Endothelial cell (in vitro differentiated cells): Measurements from ENCODE around the gene TPSAB1. TPM values are rescaled to one million over a fixed set of nuclear protein-coding genes. Genes with fewer than 3 reads are reported as not detected.

Experiments used
- DNase-seq: peaks from one replicate; pipeline ENCODE4 v3.0.0; 2021; ENCODE audit warnings: low spot score
- H3K27ac Mint-ChIP-seq: one replicate; pipeline ENCODE4 v1.8.0; 2021; ENCODE audit warnings: mixed read lengths, inconsistent platforms; ENCODE audit not compliant: unreplicated experiment
- H3K27me3 Mint-ChIP-seq: one replicate; pipeline ENCODE4 v1.8.0; 2021; ENCODE audit warnings: mild to moderate bottlenecking, moderate library complexity, mixed read lengths, inconsistent platforms; ENCODE audit not compliant: unreplicated experiment
- H3K36me3 Mint-ChIP-seq: one replicate; pipeline ENCODE4 v1.8.0; 2021; ENCODE audit warnings: mild to moderate bottlenecking, low read depth, mixed read lengths, inconsistent platforms; ENCODE audit not compliant: unreplicated experiment
- H3K4me1 Mint-ChIP-seq: one replicate; pipeline ENCODE4 v1.8.0; 2021; ENCODE audit warnings: mild to moderate bottlenecking, mixed read lengths, inconsistent platforms; ENCODE audit not compliant: unreplicated experiment
- H3K4me3 Mint-ChIP-seq: one replicate; pipeline ENCODE4 v1.8.0; 2021; ENCODE audit warnings: mild to moderate bottlenecking, mixed read lengths, inconsistent platforms; ENCODE audit not compliant: unreplicated experiment
- H3K9me3 Mint-ChIP-seq: one replicate; pipeline ENCODE4 v1.8.0; 2021; ENCODE audit warnings: mixed read lengths, inconsistent platforms; ENCODE audit not compliant: unreplicated experiment
- CTCF ChIP-seq: fragments of 200-600 bp; sonication (generic); IDR thresholded peaks from one replicate; pipeline ENCODE4 v1.5.0; 2021; ENCODE audit warnings: antibody characterized with exemption; ENCODE audit not compliant: unreplicated experiment
- total RNA-seq: library from RNA; stranded (reverse); fragmentation: NEBNext Ultra II Directional; extraction: Animal tissue kit (Norgen Biotek cat#: 25700); gene quantifications from one replicate; pipeline ENCODE4 v1.2.1, GENCODE V29; 2021; ENCODE audit not compliant: unreplicated experiment

The TPSAB1 gene
- total RNA-seq, 1 donor from 2014 or later = not detected

- H3K36me3 Mint-ChIP-seq = no peaks in the 10 kb centered on the region
- H3K27ac Mint-ChIP-seq = no peak overlapping the region
- H3K27me3 Mint-ChIP-seq = peaks cover 12% of the 10 kb centered on the region
- TF ChIP-seq CTCF = no peak
- H3K4me3 Mint-ChIP-seq = no peak overlapping the region
- no peaks in the 10 kb centered on the region for H3K9me3 Mint-ChIP-seq
- H3K4me1 Mint-ChIP-seq = no peaks in the 10 kb centered on the region
- no peak for DNase-seq
These were observed 16.4 kb downstream of the TPSAB1 start for GRCh38 chr16:1256874-1257322.

- Mint-ChIP-seq H3K27ac (no peak overlapping the region), H3K36me3 (no peaks in the 10 kb centered on the region), H3K9me3 (no peaks in the 10 kb centered on the region), H3K4me3 (no peak overlapping the region), H3K4me1 (no peaks in the 10 kb centered on the region), H3K27me3 (peaks cover 13% of the 10 kb centered on the region)
- DNase-seq = no peak
- no peak for TF ChIP-seq CTCF
These were observed 17.2 kb downstream of the TPSAB1 start for GRCh38 chr16:1257561-1258224.

GRCh38 chr16:1258225-1258600 is 17.7 kb downstream of the TPSAB1 start:
- no peak overlapping the region for H3K27ac Mint-ChIP-seq
- no peak for DNase-seq
- no peaks in the 10 kb centered on the region for H3K4me1 Mint-ChIP-seq
- no peak for TF ChIP-seq CTCF
- no peaks in the 10 kb centered on the region for H3K9me3 Mint-ChIP-seq
- H3K27me3 Mint-ChIP-seq = peaks cover 13% of the 10 kb centered on the region
- H3K36me3 Mint-ChIP-seq = no peaks in the 10 kb centered on the region
- H3K4me3 Mint-ChIP-seq = no peak overlapping the region

GRCh38 chr16:1258906-1259759 is 18.6 kb downstream of the TPSAB1 start:
- Mint-ChIP-seq H3K4me1 (no peaks in the 10 kb centered on the region), H3K27ac (no peak overlapping the region), H3K36me3 (no peaks in the 10 kb centered on the region), H3K27me3 (peaks cover 13% of the 10 kb centered on the region), H3K4me3 (no peak overlapping the region), H3K9me3 (no peaks in the 10 kb centered on the region)
- no peak for TF ChIP-seq CTCF
- DNase-seq = no peak

- Mint-ChIP-seq H3K9me3 (no peaks in the 10 kb centered on the region), H3K27ac (no peak overlapping the region), H3K4me3 (no peak overlapping the region), H3K27me3 (peaks cover 13% of the 10 kb centered on the region), H3K4me1 (no peaks in the 10 kb centered on the region), H3K36me3 (peaks cover 4% of the 10 kb centered on the region)
- no peak for DNase-seq
- TF ChIP-seq CTCF = no peak
These were observed 19.2 kb downstream of the TPSAB1 start for GRCh38 chr16:1259760-1260068.
